Ovary (tissue), 9 donors: ENCODE measurements around the gene TAS2R38. TPM values are rescaled to one million over a fixed set of nuclear protein-coding genes. Genes with fewer than 3 reads are reported as not detected.

Source experiments
- DNase-seq, 5 donors: peaks; one replicate each; pipeline ENCODE4 v3.0.0-alpha.2; 2019 to 2020
- H3K27ac ChIP-seq, 2 donors: fragments of 200-600 bp; one replicate each; pipeline versions ENCODE4 v1.5.1 to v1.8.0; 2019 to 2022
- H3K27me3 ChIP-seq: fragments of 200-600 bp; one replicate; pipeline ENCODE4 v1.8.0; 2022
- H3K36me3 ChIP-seq: fragments of 200-600 bp; sonication (generic); one replicate; pipeline ENCODE4 v1.5.1; 2019
- H3K4me1 ChIP-seq: one replicate; pipeline ENCODE4 v1.8.1; 2013; ENCODE audit warnings: mild to moderate bottlenecking, moderate library complexity; ENCODE audit not compliant: insufficient read depth
- H3K4me3 ChIP-seq: fragments of 200-600 bp; sonication (generic); one replicate; pipeline ENCODE4 v1.5.1; 2017
- H3K9me3 ChIP-seq, 2 donors: fragments of 200-600 bp in 1 of 2; sonication (generic) in 1 of 2; one replicate each; pipeline versions ENCODE4 v1.5.1 to v1.8.1; 2013 to 2019; ENCODE audit warnings: mild to moderate bottlenecking in 1 of 2, moderate library complexity in 1 of 2
- CTCF ChIP-seq, 3 donors: fragments of 450-650 bp in 2 of 3; fragments of 200-600 bp in 1 of 3; IDR thresholded peaks; one replicate each; pipeline versions ENCODE4 v1.5.1 to v1.8.0; 2016 to 2022; ENCODE audit warnings: antibody characterized with exemption in 3 of 3, mild to moderate bottlenecking in 1 of 3
- EP300 ChIP-seq: sonication (generic); formaldehyde crosslinking; IDR thresholded peaks from one replicate; pipeline ENCODE4 v1.6.1; 2017; ENCODE audit warnings: antibody characterized with exemption
- POLR2A ChIP-seq: fragments of 450-650 bp; IDR thresholded peaks from one replicate; pipeline ENCODE4 v1.6.1; 2017; ENCODE audit warnings: antibody characterized with exemption, mild to moderate bottlenecking, moderate library complexity
- WGBS, 3 donors: extraction: QIAGEN DNeasy Blood & Tissue Kit in 1 of 3; methylation state at CpG; one replicate each; pipeline versions ENCODE4 v1.1.5 to v1.1.7; 2013 to 2017; 5-methylcytosine and 5-hydroxymethylcytosine counted together
- intact Hi-C, 4 donors: fragments of 100-400 bp; cut with DNase I; formaldehyde crosslinking; loops; one replicate each; pipeline versions ENCODE4 v1.11.0 to v1.15.1; 2022 to 2023
- polyA plus RNA-seq, 2 donors: library from polyadenylated mRNA; stranded (reverse); fragments of 200-250 nt in 1 of 2; fragments of 350-450 nt in 1 of 2; fragmentation: Illumina TruSeq in 1 of 2; extraction: RNeasy Lipid Tissue Mini Kit (QIAGEN cat#74804) in 1 of 2; gene quantifications; one replicate each; pipeline ENCODE4 v1.2.3, GENCODE V29; 2013 to 2014
- total RNA-seq, 7 donors: library from RNA; depleted of rRNA in 2 of 7; stranded (reverse); fragments of >200 nt in 2 of 7; fragmentation: NEBNext Ultra II Directional in 3 of 7; extraction: Animal tissue kit (Norgen Biotek cat#: 25700) in 3 of 7; gene quantifications; one replicate each; pipeline versions ENCODE4 v1.1.0 to v1.2.4, GENCODE V29; 2016 to 2023
- donor health status: DM: no; HTN: no; CAD: no; lungs with moderate emphysema.
- donor health status: DM: no; HTN: no; CAD: no.
- donor health status: Bipolar disorder and iron deficiency.
- donor health status: DM: yes; HTN: yes; CAD: no.
- donor health status: DM: no; HTN: no; CAD: no.
- donor health status: DM: yes; HTN: yes; CAD: no.

The TAS2R38 gene
- total and polyA plus RNA-seq, 9 donors = not detected

GRCh38 chr7:141960687-141961422 lies 12.7 kb downstream of the TAS2R38 start:
- H3K4me1 ChIP-seq = no peaks in the 10 kb centered on the region
- TF ChIP-seq EP300 (no peak), CTCF (IDR thresholded peaks at IDR 0.05) (no peak)
- H3K36me3 ChIP-seq = no peaks in the 10 kb centered on the region
- intact Hi-C loops = no loop called here
- 85 to 93% (median 90%) methylated on average over 3 of the region's 3 CpGs for WGBS, 3 donors
- no peaks in the 10 kb centered on the region for H3K9me3 ChIP-seq
- no peak overlapping the region for H3K27ac ChIP-seq
- no peak overlapping the region for H3K4me3 ChIP-seq
- no peak for DNase-seq
- no peaks in the 10 kb centered on the region for H3K27me3 ChIP-seq

GRCh38 chr7:141956084-141956483 lies 17.5 kb downstream of the TAS2R38 start:
- no peak overlapping the region for H3K27ac ChIP-seq
- H3K27me3 ChIP-seq = no peaks in the 10 kb centered on the region
- no peak for DNase-seq
- H3K4me1 ChIP-seq = no peaks in the 10 kb centered on the region
- intact Hi-C loops = no loop called here
- peaks cover 0 to 3% of the 10 kb centered on the region in 2 donors for H3K9me3 ChIP-seq
- no peak for TF ChIP-seq POLR2A
- no peak for TF ChIP-seq CTCF (IDR thresholded peaks at IDR 0.05)
- H3K4me3 ChIP-seq = no peak overlapping the region
- 73 to 81% (median 80%) methylated on average over 3 of the region's 3 CpGs for WGBS, 3 donors
- H3K36me3 ChIP-seq = no peaks in the 10 kb centered on the region

- H3K4me1 ChIP-seq = no peaks in the 10 kb centered on the region
- 71 to 96% (median 82%) methylated on average over 1 of the region's 1 CpG for WGBS, 3 donors
- intact Hi-C loops = no loop called here
Observed at GRCh38 chr7:141954334-141954733, 19.2 kb downstream of the TAS2R38 start.

GRCh38 chr7:141952461-141952860 lies 21.1 kb downstream of the TAS2R38 start:
- TF ChIP-seq CTCF (IDR thresholded peaks at IDR 0.05) = no peak
- no peak for TF ChIP-seq EP300
- TF ChIP-seq POLR2A = no peak
- intact Hi-C loops = no loop called here

More at GRCh38 chr7:141954334-141954733, 19.2 kb downstream of the TAS2R38 start:
- Histone ChIP-seq H3K27me3 (no peaks in the 10 kb centered on the region), H3K36me3 (no peaks in the 10 kb centered on the region), H3K9me3 (peaks cover 0 to 3% of the 10 kb centered on the region in 2 donors), H3K27ac (no peak overlapping the region), H3K4me3 (no peak overlapping the region)
- TF ChIP-seq POLR2A = no peak
- TF ChIP-seq EP300 = no peak
- TF ChIP-seq CTCF (IDR thresholded peaks at IDR 0.05) = no peak
- DNase-seq = no peak

More at GRCh38 chr7:141952461-141952860, 21.1 kb downstream of the TAS2R38 start:
- Histone ChIP-seq H3K4me1 (no peaks in the 10 kb centered on the region), H3K27ac (no peak overlapping the region), H3K27me3 (no peaks in the 10 kb centered on the region), H3K36me3 (no peaks in the 10 kb centered on the region), H3K9me3 (peaks cover 0 to 3% of the 10 kb centered on the region in 2 donors), H3K4me3 (no peak overlapping the region)
- no peak for DNase-seq
- 83 to 88% (median 85%) methylated on average over 1 of the region's 1 CpG for WGBS, 3 donors
